GM20000 (cell line): ENCODE data around the gene SDC1.

Source experiments
- DNase-seq: peaks from one replicate; pipeline ENCODE4 v3.0.0; 2012; ENCODE audit warnings: low spot score
- CTCF ChIP-seq: IDR thresholded peaks from 2 replicates; pipeline ENCODE4 v1.5.1; 2012; ENCODE audit warnings: mild to moderate bottlenecking, control low read depth; ENCODE audit errors: extremely low read depth, missing control alignments

Gene SDC1

GRCh38 chr2:20168727-20169696, 55.9 kb downstream of the SDC1 start:
- no peak for DNase-seq
- TF ChIP-seq CTCF: no peak

- no peak for TF ChIP-seq CTCF
- DNase-seq: no peak
Measured at GRCh38 chr2:20168048-20168726, 56.7 kb downstream of the SDC1 start.

GRCh38 chr2:20167356-20167755, 57.6 kb downstream of the SDC1 start:
- TF ChIP-seq CTCF: no peak
- no peak for DNase-seq

- DNase-seq: no peak
- TF ChIP-seq CTCF: no peak
Measured at GRCh38 chr2:20165677-20166509, 59.0 kb downstream of the SDC1 start.

- no peak for TF ChIP-seq CTCF
- DNase-seq: no peak
Measured at GRCh38 chr2:20164734-20165478, 60.0 kb downstream of the SDC1 start.

GRCh38 chr2:20164061-20164733, 60.7 kb downstream of the SDC1 start:
- DNase-seq: no peak
- no peak for TF ChIP-seq CTCF
